ENCODE results near the gene IFI6. TPM values are rescaled to one million over a fixed set of nuclear protein-coding genes. Genes with fewer than 3 reads are reported as not detected.
"Not testable (repeated sequence)": the region's sequence is repeated elsewhere in the genome, so short reads cannot be mapped to it uniquely, and the experiment has no call there.

IFI6 gene
- total RNA-seq, 1 experiment from 2014 or later = 54.6 TPM

- Histone ChIP-seq H3K27ac (no peak overlapping the region), H3K27me3 (replicated peaks) (no peaks in the 10 kb centered on the region), H3K4me1 (replicated peaks) (peaks cover 18% of the 10 kb centered on the region), H3K9me3 (replicated peaks) (peaks cover 3% of the 10 kb centered on the region; the same call in 1 of the 2 replicates), H3K4me3 (no peak overlapping the region), H3K36me3 (no peaks in the 10 kb centered on the region)
- DNase-seq (ENCODE audit: low read depth in 1 of 2, low spot score in 2 of 2) = no peak
Measured at GRCh38 chr1:27686223-27686990, 14.4 kb upstream of the IFI6 start.

GRCh38 chr1:27684176-27684575, 12.2 kb upstream of the IFI6 start:
- H3K27ac ChIP-seq = no peak overlapping the region
- no peak for DNase-seq (ENCODE audit: low read depth in 1 of 2, low spot score in 2 of 2)
- H3K9me3 ChIP-seq (replicated peaks) = peaks cover 8% of the 10 kb centered on the region
- no peaks in the 10 kb centered on the region for H3K27me3 ChIP-seq (replicated peaks)
- H3K36me3 ChIP-seq = no peaks in the 10 kb centered on the region
- no peak overlapping the region for H3K4me3 ChIP-seq
- H3K4me1 ChIP-seq (replicated peaks) = peaks cover 7% of the 10 kb centered on the region

DNA sequence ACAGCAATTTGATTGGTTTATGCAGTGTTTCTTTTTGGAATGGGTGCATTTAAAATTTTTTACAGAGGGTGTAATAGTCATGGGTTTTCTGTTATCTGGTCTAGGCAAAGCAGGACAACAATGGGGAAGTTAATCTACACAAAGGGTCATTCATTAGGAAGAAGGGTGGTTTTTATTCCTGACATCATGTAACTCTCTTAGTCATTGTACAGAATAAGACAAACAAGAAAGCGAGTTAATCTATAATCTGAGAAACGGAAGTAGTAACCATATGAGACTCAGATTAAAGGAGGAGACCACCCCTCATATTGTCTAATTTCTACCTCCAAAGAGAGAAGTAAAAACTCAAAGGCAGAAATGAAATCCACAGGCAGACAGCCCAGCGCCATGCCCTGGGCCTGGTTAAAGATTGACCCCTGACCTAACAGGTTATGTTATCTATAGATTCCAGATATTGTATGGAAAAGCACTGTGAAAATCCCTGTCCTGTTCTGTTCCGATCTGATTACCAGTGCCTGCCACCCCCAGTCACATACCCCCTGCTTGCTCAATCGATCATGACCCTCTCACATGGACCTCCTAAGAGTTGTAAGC, 10.5 kb upstream of the IFI6 start:
- Histone ChIP-seq H3K9me3 (replicated peaks) (peaks cover 8% of the 10 kb centered on the region), H3K36me3 (no peaks in the 10 kb centered on the region), H3K27ac (no peak overlapping the region), H3K27me3 (replicated peaks) (no peaks in the 10 kb centered on the region), H3K4me3 (no peak overlapping the region), H3K4me1 (replicated peaks) (no peaks in the 10 kb centered on the region)
- no peak for DNase-seq (ENCODE audit: low read depth in 1 of 2, low spot score in 2 of 2)

DNA sequence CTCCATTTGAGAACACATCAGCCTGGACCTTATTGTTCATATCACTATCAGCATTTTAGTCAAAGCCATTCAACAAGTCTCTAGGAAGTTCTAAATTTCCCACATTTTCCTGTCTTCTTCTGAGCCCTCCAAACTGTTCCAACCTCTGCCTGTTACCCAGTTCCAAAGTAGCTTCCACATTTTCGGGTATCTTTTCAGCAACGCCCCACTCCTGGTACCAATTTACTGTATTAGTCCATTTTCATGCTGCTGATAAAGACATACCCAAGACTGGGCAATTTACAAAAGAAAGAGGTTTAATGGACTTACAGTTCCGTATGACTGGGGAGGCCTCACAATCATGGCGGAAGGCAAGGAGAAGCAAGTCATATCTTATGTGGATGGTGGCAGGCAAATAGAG, 9.6 kb upstream of the IFI6 start:
- H3K4me1 ChIP-seq (replicated peaks); DNase-seq (ENCODE audit: low read depth in 1 of 2, low spot score in 2 of 2); H3K36me3 ChIP-seq; H3K27ac ChIP-seq; H3K9me3 ChIP-seq (replicated peaks); H3K27me3 ChIP-seq (replicated peaks); H3K4me3 ChIP-seq: not testable (repeated sequence)

DNA sequence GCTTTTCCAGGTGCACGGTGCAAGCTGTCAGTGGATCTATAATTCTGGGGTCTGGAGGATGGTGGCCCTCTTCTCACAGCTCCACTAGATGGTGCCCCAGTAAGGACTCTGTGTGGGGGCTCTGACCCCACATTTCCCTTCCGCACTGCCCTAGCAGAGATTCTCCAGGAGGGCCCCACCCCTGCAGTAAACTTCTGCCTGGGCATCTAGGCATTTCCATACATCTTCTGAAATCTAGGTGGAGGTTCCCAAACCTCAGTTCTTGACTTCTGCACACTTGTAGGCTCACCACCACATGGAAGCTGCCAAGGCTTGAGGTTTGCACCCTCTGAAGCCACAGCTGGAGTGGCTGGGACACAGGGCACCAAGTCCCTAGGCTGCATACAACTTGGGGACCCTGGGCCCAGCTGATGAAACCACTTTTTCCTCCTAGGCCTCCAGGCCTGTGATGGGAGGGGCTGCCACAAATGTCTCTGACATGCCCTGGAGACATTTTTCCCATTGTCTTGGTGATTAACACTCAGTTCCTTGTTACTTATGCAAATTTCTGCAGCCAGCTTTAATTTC, 8.3 kb upstream of the IFI6 start:
- not testable (repeated sequence) for H3K27me3 ChIP-seq (replicated peaks); H3K9me3 ChIP-seq (replicated peaks); H3K36me3 ChIP-seq; H3K4me3 ChIP-seq; H3K27ac ChIP-seq; DNase-seq (ENCODE audit: low read depth in 1 of 2, low spot score in 2 of 2); H3K4me1 ChIP-seq (replicated peaks)

GRCh38 chr1:27678747-27679146, 6.8 kb upstream of the IFI6 start:
- no peak overlapping the region for H3K4me3 ChIP-seq
- H3K9me3 ChIP-seq (replicated peaks) = peaks cover 8% of the 10 kb centered on the region
- no peaks in the 10 kb centered on the region for H3K27me3 ChIP-seq (replicated peaks)
- H3K4me1 ChIP-seq (replicated peaks) = no peaks in the 10 kb centered on the region
- DNase-seq (ENCODE audit: low read depth in 1 of 2, low spot score in 2 of 2) = no peak
- no peak overlapping the region for H3K27ac ChIP-seq
- H3K36me3 ChIP-seq = no peaks in the 10 kb centered on the region

- no peak for DNase-seq (ENCODE audit: low read depth in 1 of 2, low spot score in 2 of 2)
- no peaks in the 10 kb centered on the region for H3K36me3 ChIP-seq
- no peak overlapping the region for H3K4me3 ChIP-seq
- peaks cover 14% of the 10 kb centered on the region for H3K4me1 ChIP-seq (replicated peaks)
- no peaks in the 10 kb centered on the region for H3K27me3 ChIP-seq (replicated peaks)
- H3K27ac ChIP-seq = no peak overlapping the region
- H3K9me3 ChIP-seq (replicated peaks) = peaks cover 5% of the 10 kb centered on the region
Measured at GRCh38 chr1:27676410-27676809, 4.4 kb upstream of the IFI6 start.

DNA sequence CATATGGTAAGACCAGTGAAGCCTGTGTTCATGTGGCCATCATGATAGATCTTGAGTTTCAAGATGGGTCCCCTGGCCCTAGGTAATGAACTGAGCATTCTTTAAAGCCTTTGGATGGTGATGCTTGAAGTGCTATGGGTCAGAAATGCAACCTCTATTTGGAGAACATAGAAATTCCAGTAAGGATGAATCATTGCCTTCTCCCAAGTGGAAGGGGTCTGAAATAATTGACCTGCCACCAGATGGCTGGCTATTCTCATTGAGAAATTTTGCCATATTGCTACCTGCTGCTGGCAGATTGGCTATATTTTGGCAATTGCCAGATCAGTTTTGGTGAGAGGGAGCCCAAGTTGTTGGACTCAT, 739 bp upstream of the IFI6 start:
- Histone ChIP-seq H3K4me1 (replicated peaks) (peaks cover 18% of the 10 kb centered on the region), H3K36me3 (no peaks in the 10 kb centered on the region), H3K27ac (peak overlapping the region; percentile 12), H3K27me3 (replicated peaks) (no peaks in the 10 kb centered on the region), H3K4me3 (peak overlapping the region; percentile 33), H3K9me3 (replicated peaks) (no peaks in the 10 kb centered on the region)
- no peak for DNase-seq (ENCODE audit: low read depth in 1 of 2, low spot score in 2 of 2)

DNA sequence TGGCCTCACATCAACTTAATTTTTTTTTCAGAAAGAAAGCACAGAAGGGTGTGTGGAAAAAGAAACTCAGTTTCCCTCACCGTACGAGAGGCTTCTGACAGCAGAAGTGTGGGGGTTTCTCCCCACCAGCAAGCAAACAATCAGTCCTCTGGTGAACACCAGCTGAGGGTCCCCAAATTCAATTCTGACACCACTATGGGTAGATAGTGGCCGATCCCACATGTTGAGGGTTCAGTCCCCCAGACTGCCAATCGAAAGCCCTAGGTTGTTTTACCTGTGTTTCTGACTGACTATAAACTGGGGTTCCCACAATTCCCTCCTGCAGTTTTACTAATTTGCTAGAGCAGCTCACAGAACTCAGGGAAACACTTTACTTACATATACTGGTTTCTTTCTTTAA, 2.1 kb downstream of the IFI6 start:
- peaks cover 18% of the 10 kb centered on the region for H3K4me1 ChIP-seq (replicated peaks)
- no peaks in the 10 kb centered on the region for H3K9me3 ChIP-seq (replicated peaks)
- H3K36me3 ChIP-seq = no peaks in the 10 kb centered on the region
- H3K27me3 ChIP-seq (replicated peaks) = no peaks in the 10 kb centered on the region
- H3K27ac ChIP-seq = no peak overlapping the region
- DNase-seq (ENCODE audit: low read depth in 1 of 2, low spot score in 2 of 2) = no peak
- no peak overlapping the region for H3K4me3 ChIP-seq

DNA sequence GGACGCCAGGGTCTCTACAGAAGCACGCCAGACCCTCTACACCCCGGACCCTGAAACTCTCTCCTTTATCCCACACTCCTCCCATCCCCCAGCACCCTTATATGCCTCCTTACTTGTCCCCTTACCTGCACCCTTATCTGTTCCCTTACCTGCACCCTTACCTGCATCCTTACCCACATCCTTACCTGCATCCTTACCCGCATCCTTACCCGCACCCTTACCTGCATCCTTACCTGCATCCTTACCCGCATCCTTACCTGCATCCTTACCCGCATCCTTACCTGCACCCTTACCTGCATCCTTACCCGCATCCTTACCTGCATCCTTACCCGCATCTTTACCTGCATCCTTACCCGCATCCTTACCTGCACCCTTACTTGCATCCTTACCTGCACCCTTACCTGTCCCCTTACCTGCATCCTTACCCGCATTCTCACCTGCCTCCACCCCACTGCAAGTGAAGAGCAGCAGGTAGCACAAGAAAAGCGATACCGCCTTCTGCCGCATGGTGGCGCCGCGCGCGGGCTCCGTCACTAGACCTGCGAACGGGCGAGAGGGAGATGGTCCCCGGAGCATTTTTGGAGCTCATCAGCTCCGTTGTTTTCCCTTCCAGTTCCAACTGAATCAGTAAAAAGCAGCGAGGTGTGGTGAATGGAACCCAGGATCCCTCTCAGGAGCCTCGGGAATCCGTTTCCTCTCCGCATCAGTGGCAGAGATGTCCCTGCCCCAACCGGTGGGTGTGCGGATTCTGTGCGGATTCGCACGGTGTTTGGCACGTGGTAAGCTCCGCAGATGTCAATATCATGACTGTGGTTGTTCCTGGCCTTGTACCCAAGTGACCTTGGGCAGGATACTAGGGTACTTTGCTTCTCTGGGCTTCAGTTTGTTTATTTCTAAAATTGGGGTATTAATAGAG, 2.9 kb downstream of the IFI6 start:
- Histone ChIP-seq H3K36me3 (no peaks in the 10 kb centered on the region), H3K27ac (no peak overlapping the region), H3K4me3 (peak overlapping the region; percentile 23), H3K27me3 (replicated peaks) (no peaks in the 10 kb centered on the region), H3K4me1 (replicated peaks) (peaks cover 18% of the 10 kb centered on the region), H3K9me3 (replicated peaks) (no peaks in the 10 kb centered on the region)
- DNase-seq (ENCODE audit: low read depth in 1 of 2, low spot score in 2 of 2) = peak; percentile 64 to 80

GRCh38 chr1:27668121-27668807, 3.7 kb downstream of the IFI6 start:
- no peaks in the 10 kb centered on the region for H3K36me3 ChIP-seq
- no peak overlapping the region for H3K27ac ChIP-seq
- H3K9me3 ChIP-seq (replicated peaks) = no peaks in the 10 kb centered on the region
- H3K4me3 ChIP-seq = no peak overlapping the region
- peaks cover 18% of the 10 kb centered on the region for H3K4me1 ChIP-seq (replicated peaks)
- DNase-seq (ENCODE audit: low read depth in 1 of 2, low spot score in 2 of 2) = no peak
- H3K27me3 ChIP-seq (replicated peaks) = no peaks in the 10 kb centered on the region

- Histone ChIP-seq H3K4me1 (replicated peaks) (peaks cover 15% of the 10 kb centered on the region), H3K27ac (no peak overlapping the region), H3K9me3 (replicated peaks) (no peaks in the 10 kb centered on the region), H3K27me3 (replicated peaks) (no peaks in the 10 kb centered on the region), H3K4me3 (no peak overlapping the region), H3K36me3 (no peaks in the 10 kb centered on the region)
- DNase-seq (ENCODE audit: low read depth in 1 of 2, low spot score in 2 of 2) = no peak
Measured at GRCh38 chr1:27666791-27667254, 5.2 kb downstream of the IFI6 start.

DNA sequence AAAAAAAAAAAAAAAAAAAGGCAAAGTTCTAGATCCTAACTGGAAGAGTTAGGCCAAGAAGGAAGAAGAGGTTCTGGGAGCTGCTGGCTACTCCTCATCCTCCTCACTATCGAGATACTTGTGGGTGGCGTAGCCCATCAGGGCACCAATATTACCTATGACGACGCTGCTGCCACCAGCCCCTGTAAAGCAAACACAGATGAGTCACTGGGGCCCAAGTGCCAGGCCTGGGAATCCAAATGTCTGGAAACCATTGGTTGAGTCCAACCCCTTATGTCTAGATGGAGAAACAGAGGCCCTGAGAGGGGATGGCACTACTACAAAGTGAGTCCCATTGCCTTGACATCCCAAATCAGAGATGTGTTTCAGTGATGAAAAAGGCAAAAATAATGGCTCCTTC, 5.7 kb downstream of the IFI6 start:
- H3K4me1 ChIP-seq (replicated peaks) = peaks cover 10% of the 10 kb centered on the region
- no peak for DNase-seq (ENCODE audit: low read depth in 1 of 2, low spot score in 2 of 2)

More for the DNA sequence above, 5.7 kb downstream of the IFI6 start:
- no peaks in the 10 kb centered on the region for H3K9me3 ChIP-seq (replicated peaks)
- no peaks in the 10 kb centered on the region for H3K27me3 ChIP-seq (replicated peaks)
- H3K27ac ChIP-seq = no peak overlapping the region
- H3K36me3 ChIP-seq = no peaks in the 10 kb centered on the region
- H3K4me3 ChIP-seq = no peak overlapping the region
